Activated CD4-positive, alpha-beta T cell treated with anti-CD3 and anti-CD28 coated beads, Interleukin-10, Interleukin-2, amounts not matched to agents 100 ng/mL and 50 ng/mL, durations not matched to agents 16 hours and 8 hours (primary cell): ENCODE measurements around the gene CAPN5.
A peak's percentile ranks its signal among the peaks of the same experiment; 100 is the strongest.

ENCODE experiments used
- DNase-seq: peaks from one replicate; pipeline ENCODE4 v3.0.0-alpha.2; 2020

Gene CAPN5

GRCh38 chr11:77138106-77138649, 71.4 kb downstream of the CAPN5 start:
- DNase-seq, result no peak

DNA sequence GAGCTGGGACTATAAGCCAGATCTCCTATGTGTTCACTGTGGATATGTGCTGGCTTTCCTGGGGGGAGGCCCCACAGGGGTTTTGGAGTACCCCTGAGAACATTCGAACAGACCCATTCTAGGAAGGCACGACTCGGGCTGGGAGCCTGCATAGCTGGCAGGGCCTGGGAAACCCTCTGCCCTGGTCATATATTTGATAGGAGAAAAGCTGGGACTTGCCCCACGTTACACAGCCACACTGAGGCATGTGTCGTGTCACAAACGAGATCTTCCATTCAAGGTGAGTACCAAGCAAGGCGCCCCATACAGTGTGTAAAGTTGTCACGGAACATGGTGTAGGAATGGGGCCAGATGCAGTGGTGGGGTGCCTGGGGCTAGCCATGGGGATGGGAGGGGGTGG, 72.4 kb downstream of the CAPN5 start:
- DNase-seq, result no peak

GRCh38 chr11:77140231-77140851, 73.6 kb downstream of the CAPN5 start:
- no peak for DNase-seq

DNA sequence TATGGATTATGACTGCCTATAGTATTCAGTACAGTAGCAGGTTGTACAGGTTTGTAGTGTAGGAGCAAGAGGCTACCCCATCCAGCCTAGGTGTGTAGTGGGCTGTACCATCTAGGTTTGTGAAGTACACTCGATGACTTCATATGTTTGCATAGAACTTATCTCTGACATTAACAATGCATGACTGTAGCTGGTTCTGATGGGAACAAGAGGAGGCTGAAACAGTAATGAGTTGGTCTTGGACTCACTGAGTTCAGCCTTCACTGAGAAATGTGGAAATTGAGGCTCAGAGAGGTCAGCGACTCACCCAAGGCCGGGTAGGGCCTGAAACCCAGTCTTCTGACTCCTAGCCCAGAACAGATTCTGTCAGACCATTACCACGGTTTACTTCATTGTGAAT, 74.3 kb downstream of the CAPN5 start:
- no peak for DNase-seq

GRCh38 chr11:77141475-77141874, 74.7 kb downstream of the CAPN5 start:
- DNase-seq, result no peak

GRCh38 chr11:77142091-77142975, 75.6 kb downstream of the CAPN5 start:
- DNase-seq, result peak; percentile 58

DNA sequence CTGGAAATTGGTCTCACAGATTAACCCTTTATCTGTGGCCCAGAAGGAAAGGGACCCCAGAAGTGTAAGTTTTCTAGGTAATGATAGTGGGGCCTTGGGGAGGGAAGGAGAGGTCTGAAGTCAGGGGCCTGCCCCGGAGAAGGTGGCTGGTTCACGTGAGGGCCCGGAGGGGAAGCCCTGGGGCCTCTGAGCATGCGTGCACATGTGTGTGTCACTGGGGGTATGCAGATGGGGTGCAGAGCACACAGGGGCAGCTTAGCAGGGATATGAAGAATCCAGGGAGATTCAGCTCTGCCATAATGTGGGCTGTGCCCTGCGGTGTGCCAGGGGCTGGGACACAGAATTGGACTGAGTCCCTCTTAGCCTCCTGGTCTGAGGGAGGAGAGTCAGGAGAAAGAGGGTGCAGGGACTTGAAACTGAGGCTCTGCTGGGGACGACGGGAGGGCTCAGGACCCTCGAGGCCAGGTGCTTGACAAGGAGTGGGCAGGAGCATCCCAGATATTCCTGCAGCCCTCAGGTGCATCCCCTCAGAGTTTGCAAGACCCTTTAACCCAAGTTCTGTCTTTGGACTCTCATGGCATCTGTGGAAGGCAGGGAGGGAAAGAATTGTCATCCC, 76.7 kb downstream of the CAPN5 start:
- no peak for DNase-seq

DNA sequence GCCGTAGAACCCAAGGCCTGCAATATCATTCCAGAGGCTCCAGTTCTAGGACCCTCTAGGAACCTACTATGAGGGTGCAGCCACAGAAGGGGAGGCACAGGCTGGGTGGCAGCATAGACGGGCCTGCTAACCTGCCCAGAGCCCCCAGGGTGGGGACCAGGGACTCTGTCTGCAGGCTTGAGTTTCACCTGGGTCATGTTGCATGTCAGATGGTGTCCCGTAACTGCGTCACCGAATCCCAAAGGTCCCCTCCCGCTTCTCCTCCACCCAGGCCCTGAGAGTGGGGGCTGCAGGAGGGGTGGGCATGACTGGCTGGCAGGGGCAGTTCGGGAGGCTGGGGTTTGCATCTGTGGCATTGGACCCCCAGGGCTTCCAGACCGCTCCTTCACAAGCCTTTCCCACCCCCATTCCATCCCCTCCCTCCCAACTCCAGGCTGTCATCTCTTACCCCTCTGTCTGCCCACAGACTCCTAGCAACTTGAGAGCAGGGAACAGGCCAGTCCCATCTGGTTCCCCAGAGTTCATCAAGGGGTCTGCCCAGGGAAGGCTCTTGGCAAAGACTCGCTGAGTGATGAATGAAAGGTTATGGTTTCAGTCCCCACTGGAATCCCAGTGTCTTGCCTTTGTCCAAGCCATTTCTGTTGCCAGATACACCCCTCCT, 77.6 kb downstream of the CAPN5 start:
- DNase-seq, result no peak

DNA sequence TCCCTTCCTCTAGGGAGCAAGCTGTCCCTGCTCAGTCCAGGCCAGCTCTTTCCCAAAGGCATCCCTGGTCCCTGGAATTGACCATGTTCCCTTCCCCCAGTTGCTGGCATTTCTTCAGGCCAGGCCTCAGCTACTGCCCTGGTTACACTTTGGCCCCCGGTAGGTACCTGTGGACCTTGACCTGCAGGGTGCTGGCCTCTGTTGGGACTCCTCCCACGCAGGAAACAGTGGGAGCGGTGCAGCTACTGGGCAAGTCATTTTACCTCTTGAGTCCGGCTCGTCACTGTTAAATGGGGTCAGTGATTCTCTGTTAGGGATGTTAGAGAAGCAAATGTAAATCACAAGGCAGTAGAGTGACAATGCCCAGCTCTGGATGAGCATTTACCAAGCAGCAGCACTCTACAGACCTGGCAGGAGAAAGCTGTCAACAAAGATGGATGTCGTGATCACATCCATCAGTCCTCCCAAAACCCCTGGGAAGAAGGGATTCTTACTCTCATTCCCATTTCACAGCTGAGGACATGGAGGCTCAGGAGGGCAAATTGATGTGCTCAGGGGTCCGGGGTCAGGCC, 78.2 kb downstream of the CAPN5 start:
- DNase-seq, result no peak

GRCh38 chr11:77146261-77147035, 79.7 kb downstream of the CAPN5 start:
- DNase-seq, result no peak

DNA sequence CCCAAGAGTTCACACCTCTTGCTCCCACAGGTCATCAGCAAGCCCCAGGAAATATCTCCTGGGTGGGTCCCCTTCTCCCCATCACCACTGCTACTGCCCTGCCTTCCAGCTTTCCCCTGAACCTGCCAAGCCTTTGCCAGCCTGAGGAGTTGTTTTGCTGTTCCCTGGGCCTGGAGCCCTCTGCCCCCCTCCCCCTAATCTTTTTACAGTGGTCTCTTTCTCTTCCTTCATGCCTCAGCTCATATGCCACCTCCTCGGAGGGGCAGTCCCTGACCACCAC, 80.2 kb downstream of the CAPN5 start:
- DNase-seq, result no peak

GRCh38 chr11:77147668-77148321, 81.0 kb downstream of the CAPN5 start:
- peak; percentile 25 for DNase-seq

- DNase-seq, result no peak
Measured at GRCh38 chr11:77148963-77149715, 82.4 kb downstream of the CAPN5 start.

GRCh38 chr11:77149716-77150392, 83.1 kb downstream of the CAPN5 start:
- no peak for DNase-seq

DNA sequence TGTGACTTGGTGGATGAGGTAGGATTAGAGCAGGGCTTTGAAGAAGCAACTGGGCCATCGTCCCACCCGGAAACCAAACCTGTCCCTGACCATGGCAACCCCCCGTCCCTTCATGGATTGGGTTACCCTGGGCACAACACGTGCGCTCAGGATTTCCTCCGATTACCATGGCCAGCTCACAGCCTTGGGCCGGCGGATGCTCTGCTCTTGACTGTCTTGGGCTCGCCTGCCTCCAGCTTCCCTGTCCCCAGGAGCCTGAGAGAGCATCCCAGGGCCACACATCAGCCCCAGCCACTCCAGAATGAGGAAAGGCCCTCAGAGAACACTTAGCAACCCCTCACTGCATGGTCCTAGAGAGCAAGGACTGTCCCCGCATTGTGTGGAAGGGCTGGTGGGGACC, 84.1 kb downstream of the CAPN5 start:
- DNase-seq, result no peak

GRCh38 chr11:77151804-77152509, 85.2 kb downstream of the CAPN5 start:
- peak; percentile 81 for DNase-seq

DNA sequence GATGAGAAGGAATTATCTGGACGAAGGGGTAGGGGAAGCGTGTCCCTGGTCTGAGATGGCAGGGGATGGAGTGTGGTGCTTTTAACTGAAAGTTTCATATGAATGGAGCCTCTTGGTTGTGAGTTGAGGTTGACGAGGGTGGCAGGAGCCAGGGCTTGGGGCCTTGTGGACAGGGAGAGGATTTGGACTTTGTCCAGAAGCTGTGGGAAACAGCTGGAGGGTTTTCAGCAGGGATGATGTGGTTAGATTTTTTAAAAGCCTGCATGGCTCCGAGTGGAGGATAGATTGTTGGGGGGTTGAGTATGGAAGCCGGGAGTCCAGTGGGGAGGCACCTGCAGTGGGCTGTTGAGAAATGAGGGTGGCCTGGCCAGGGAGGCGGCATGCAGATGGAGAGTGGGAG, 86.1 kb downstream of the CAPN5 start:
- no peak for DNase-seq

DNA sequence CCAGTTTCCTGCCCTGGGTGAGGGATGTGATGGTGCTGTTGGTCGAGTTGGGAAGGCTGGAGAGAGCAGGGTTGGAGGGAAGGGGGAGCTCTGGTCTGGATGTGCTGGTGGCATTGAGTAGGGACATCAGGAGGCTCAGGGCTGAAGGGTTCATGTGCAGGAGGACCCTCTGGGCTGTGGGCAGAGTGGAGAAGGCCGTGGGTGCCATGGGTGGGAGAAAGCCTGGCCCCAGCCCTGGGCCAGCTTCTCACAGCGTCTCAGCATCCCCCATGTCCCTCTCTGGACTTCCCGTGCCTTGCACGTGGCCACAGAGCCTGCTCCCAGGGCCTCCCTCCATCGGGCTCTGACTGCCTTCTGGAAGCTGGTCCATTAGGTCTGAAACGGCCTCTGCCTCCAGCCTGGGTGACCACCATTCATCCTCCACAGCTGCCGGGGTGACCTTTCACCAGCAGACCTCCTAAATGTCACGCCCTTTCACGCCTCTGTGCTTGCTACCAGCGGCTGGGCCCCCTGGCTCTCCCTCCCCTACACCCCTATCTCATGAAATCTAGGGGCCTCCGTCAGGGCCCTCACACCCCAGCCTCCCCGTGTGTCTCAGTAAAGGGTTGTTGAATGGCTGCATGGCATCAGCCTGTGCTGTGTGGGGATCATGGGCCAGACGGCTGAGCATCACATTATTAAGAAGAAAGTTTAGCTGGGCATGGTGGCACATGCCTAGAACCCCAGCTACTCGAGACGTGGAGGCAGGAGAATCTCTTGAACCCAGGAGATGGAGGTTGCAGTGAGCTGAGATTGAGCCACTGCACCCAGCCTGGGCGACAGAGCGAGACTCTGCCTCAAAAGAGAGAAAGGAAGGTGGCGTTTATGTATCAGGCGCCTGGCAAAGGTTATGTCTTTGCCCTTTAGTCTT, 86.8 kb downstream of the CAPN5 start:
- no peak for DNase-seq
